HUES6 (cell line): ENCODE measurements around the gene HELZ.
"Not testable (repeated sequence)": the region's sequence is repeated elsewhere in the genome, so short reads cannot be mapped to it uniquely, and the experiment has no call there.

ENCODE experiments used
- H3K27ac ChIP-seq: 2 replicates; pipeline ENCODE4 v1.7.0; 2013; ENCODE audit warnings: low read depth, mild to moderate bottlenecking, low read length, inconsistent platforms
- H3K27me3 ChIP-seq: 2 replicates; pipeline ENCODE4 v1.6.1; 2013; ENCODE audit warnings: low read length; ENCODE audit not compliant: control insufficient read depth, insufficient read depth
- H3K36me3 ChIP-seq: 2 replicates; pipeline ENCODE4 v1.6.1; 2013; ENCODE audit warnings: low read length; ENCODE audit not compliant: control insufficient read depth, insufficient read depth
- H3K4me1 ChIP-seq: 2 replicates; pipeline ENCODE4 v1.6.1; 2013; ENCODE audit warnings: low read length; ENCODE audit not compliant: control insufficient read depth, insufficient read depth
- H3K4me3 ChIP-seq: 2 replicates; pipeline ENCODE4 v1.5.1; 2013; ENCODE audit warnings: low read depth, low read length
- H3K9ac ChIP-seq: one replicate; pipeline ENCODE4 v1.6.1; 2013; ENCODE audit warnings: mild to moderate bottlenecking, low read length
- H3K9me3 ChIP-seq: 2 replicates; pipeline ENCODE4 v1.6.1; 2013; ENCODE audit warnings: low read depth, low read length; ENCODE audit not compliant: control insufficient read depth, insufficient read depth

HELZ gene

GRCh38 chr17:67280279-67280678 is 35.3 kb upstream of the HELZ start:
- no peak overlapping the region for H3K27ac ChIP-seq
- H3K36me3 ChIP-seq = no peaks in the 10 kb centered on the region
- H3K4me3 ChIP-seq = no peak overlapping the region
- no peaks in the 10 kb centered on the region for H3K27me3 ChIP-seq
- H3K4me1 ChIP-seq = peaks cover 8% of the 10 kb centered on the region
- no peak overlapping the region for H3K9ac ChIP-seq
- H3K9me3 ChIP-seq = no peaks in the 10 kb centered on the region

GRCh38 chr17:67279115-67279514 is 34.1 kb upstream of the HELZ start:
- Histone ChIP-seq H3K9ac (no peak overlapping the region), H3K36me3 (no peaks in the 10 kb centered on the region), H3K4me3 (no peak overlapping the region), H3K27me3 (no peaks in the 10 kb centered on the region), H3K27ac (no peak overlapping the region), H3K4me1 (peaks cover 8% of the 10 kb centered on the region), H3K9me3 (no peaks in the 10 kb centered on the region)

GRCh38 chr17:67278363-67278762 is 33.4 kb upstream of the HELZ start:
- Histone ChIP-seq H3K27me3 (no peaks in the 10 kb centered on the region), H3K9me3 (no peaks in the 10 kb centered on the region), H3K27ac (no peak overlapping the region), H3K36me3 (no peaks in the 10 kb centered on the region), H3K4me1 (peaks cover 8% of the 10 kb centered on the region), H3K9ac (no peak overlapping the region), H3K4me3 (no peak overlapping the region)

GRCh38 chr17:67276075-67276474 is 31.1 kb upstream of the HELZ start:
- Histone ChIP-seq H3K4me1 (peaks cover 2% of the 10 kb centered on the region), H3K36me3 (no peaks in the 10 kb centered on the region), H3K9ac (no peak overlapping the region), H3K4me3 (no peak overlapping the region), H3K27me3 (no peaks in the 10 kb centered on the region), H3K9me3 (no peaks in the 10 kb centered on the region), H3K27ac (no peak overlapping the region)

GRCh38 chr17:67274466-67274865 is 29.5 kb upstream of the HELZ start:
- no peaks in the 10 kb centered on the region for H3K36me3 ChIP-seq
- H3K4me3 ChIP-seq = no peak overlapping the region
- no peaks in the 10 kb centered on the region for H3K4me1 ChIP-seq
- H3K27ac ChIP-seq = no peak overlapping the region
- no peaks in the 10 kb centered on the region for H3K27me3 ChIP-seq
- no peaks in the 10 kb centered on the region for H3K9me3 ChIP-seq
- H3K9ac ChIP-seq = no peak overlapping the region

- no peaks in the 10 kb centered on the region for H3K27me3 ChIP-seq
- no peaks in the 10 kb centered on the region for H3K9me3 ChIP-seq
- H3K4me1 ChIP-seq = no peaks in the 10 kb centered on the region
- H3K36me3 ChIP-seq = no peaks in the 10 kb centered on the region
- no peak overlapping the region for H3K9ac ChIP-seq
- H3K27ac ChIP-seq = no peak overlapping the region
- no peak overlapping the region for H3K4me3 ChIP-seq
These were observed 28.9 kb upstream of the HELZ start for GRCh38 chr17:67273900-67274299.

- Histone ChIP-seq H3K27me3 (no peaks in the 10 kb centered on the region), H3K36me3 (no peaks in the 10 kb centered on the region), H3K4me1 (no peaks in the 10 kb centered on the region), H3K27ac (no peak overlapping the region), H3K9ac (no peak overlapping the region), H3K4me3 (no peak overlapping the region), H3K9me3 (no peaks in the 10 kb centered on the region)
These were observed 27.5 kb upstream of the HELZ start for GRCh38 chr17:67272312-67273047.

- not testable (repeated sequence) for H3K4me3 ChIP-seq, H3K9me3 ChIP-seq, H3K4me1 ChIP-seq, H3K9ac ChIP-seq, H3K27ac ChIP-seq, H3K36me3 ChIP-seq, H3K27me3 ChIP-seq
These were observed 26.2 kb upstream of the HELZ start for GRCh38 chr17:67271187-67271586.

GRCh38 chr17:67270416-67270815 is 25.4 kb upstream of the HELZ start:
- no peaks in the 10 kb centered on the region for H3K27me3 ChIP-seq
- no peaks in the 10 kb centered on the region for H3K36me3 ChIP-seq
- no peaks in the 10 kb centered on the region for H3K9me3 ChIP-seq
- H3K4me3 ChIP-seq = no peak overlapping the region
- no peaks in the 10 kb centered on the region for H3K4me1 ChIP-seq
- no peak overlapping the region for H3K9ac ChIP-seq
- no peak overlapping the region for H3K27ac ChIP-seq

- H3K4me1 ChIP-seq = no peaks in the 10 kb centered on the region
- no peak overlapping the region for H3K4me3 ChIP-seq
- H3K27me3 ChIP-seq = no peaks in the 10 kb centered on the region
- H3K9me3 ChIP-seq = no peaks in the 10 kb centered on the region
- H3K36me3 ChIP-seq = no peaks in the 10 kb centered on the region
- H3K9ac ChIP-seq = no peak overlapping the region
- no peak overlapping the region for H3K27ac ChIP-seq
These were observed 21.5 kb upstream of the HELZ start for GRCh38 chr17:67266496-67266895.

- no peaks in the 10 kb centered on the region for H3K9me3 ChIP-seq
- no peaks in the 10 kb centered on the region for H3K27me3 ChIP-seq
- H3K36me3 ChIP-seq = no peaks in the 10 kb centered on the region
- H3K27ac ChIP-seq = no peak overlapping the region
- H3K9ac ChIP-seq = no peak overlapping the region
- no peaks in the 10 kb centered on the region for H3K4me1 ChIP-seq
- H3K4me3 ChIP-seq = no peak overlapping the region
These were observed 20.5 kb upstream of the HELZ start for GRCh38 chr17:67265436-67266019.
